HG03159 (cell line): ENCODE data around the gene UCP3.

Experiments
- ATAC-seq: cut with Tn5 transposase; IDR thresholded peaks from one replicate; pipeline ENCODE4 v1.9.1; 2021; ENCODE audit warnings: mild to moderate bottlenecking, moderate library complexity; ENCODE audit not compliant: unreplicated experiment

UCP3 gene

DNA sequence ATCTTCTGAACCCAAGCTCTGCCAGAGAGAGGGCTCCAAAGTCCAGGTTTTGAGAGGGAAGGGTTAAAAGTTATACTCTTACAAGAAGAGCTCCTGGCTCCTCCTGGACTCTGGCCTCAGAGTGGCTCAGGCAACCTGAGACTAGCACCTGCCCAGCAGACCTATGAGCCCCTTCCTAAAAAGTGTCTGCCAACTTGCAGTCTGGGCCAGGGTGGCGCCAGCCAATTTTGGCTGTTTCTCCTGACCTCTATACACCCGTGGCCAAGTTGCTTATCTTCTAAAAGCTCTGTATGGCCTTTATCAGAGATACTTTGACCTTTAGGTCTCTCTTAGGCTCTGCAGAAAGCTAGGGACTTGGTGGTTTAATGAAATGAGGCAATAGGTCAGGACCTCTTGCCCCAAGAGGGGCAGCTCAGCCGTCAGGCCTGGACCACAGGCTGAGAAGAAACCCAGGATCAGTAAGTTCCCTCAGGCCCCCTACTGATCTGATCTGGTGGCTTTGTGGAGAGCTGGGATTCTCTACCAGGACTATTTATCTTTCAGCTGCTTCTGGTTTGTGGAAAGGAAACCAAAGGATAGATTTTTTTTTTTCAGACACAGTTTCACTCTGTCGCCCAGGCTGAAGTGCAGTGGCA is 10.3 kb upstream of the UCP3 start:
- no peak for ATAC-seq

- ATAC-seq: no peak
Observed at GRCh38 chr11:74018331-74019005, 9.6 kb upstream of the UCP3 start.

DNA sequence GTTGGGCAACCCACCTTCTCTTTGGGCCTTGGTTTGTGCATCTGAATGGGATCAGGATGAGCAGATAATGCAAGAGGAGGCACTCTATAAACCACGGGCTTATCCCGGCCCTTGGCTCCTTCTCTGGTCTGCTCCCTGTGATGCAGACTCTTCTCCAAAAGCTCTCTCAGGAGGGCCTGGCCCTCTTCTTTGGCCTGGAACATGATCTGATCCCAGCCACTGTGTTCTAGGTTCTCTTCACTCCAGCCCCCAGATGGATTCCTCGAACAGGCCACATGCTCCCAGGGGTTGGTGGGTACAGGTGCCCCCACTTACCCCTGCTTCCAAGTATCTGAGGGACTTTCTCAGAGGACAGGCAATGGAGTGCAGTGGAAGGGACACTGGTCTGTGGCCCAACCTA is 8.7 kb upstream of the UCP3 start:
- ATAC-seq: no peak

DNA sequence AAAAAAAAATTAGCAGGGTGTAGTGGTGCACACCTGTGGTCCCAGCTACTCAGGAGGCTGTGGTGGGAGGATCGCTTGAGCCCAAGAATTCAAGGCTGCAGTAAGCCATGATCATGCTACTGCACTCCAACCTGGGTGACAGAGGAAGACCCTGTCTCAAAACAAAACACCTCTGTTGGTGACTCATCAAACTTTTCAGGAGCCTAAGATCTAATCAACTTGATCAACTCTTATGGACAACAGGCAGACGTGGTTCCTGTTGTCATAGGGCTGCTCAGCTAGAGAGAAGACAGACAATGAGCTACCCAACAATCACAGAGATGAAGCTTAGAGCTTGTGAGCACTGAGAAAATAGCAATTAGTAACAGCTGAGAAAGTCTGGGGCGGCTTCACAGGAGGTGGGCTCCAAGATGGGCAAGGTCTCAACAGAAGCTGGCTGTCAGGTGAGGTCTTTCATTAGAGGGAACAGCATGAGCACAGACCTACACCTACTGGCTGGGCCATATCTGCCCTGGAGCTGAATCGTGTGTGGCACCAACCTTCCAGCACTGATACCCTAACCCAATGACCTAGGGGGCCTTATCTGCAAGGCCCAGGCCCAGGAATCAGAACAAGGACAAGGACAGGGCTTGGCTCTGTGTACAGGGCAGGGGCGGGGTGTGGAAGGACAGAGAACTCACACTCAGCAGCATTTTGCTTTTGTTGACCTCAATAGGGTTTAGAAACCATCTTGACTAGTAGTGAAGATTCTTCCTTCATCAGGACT is 7.2 kb upstream of the UCP3 start:
- no peak for ATAC-seq

GRCh38 chr11:74014880-74015279 is 6.0 kb upstream of the UCP3 start:
- ATAC-seq: no peak

- no peak for ATAC-seq
Observed at GRCh38 chr11:74013141-74013540, 4.3 kb upstream of the UCP3 start.

DNA sequence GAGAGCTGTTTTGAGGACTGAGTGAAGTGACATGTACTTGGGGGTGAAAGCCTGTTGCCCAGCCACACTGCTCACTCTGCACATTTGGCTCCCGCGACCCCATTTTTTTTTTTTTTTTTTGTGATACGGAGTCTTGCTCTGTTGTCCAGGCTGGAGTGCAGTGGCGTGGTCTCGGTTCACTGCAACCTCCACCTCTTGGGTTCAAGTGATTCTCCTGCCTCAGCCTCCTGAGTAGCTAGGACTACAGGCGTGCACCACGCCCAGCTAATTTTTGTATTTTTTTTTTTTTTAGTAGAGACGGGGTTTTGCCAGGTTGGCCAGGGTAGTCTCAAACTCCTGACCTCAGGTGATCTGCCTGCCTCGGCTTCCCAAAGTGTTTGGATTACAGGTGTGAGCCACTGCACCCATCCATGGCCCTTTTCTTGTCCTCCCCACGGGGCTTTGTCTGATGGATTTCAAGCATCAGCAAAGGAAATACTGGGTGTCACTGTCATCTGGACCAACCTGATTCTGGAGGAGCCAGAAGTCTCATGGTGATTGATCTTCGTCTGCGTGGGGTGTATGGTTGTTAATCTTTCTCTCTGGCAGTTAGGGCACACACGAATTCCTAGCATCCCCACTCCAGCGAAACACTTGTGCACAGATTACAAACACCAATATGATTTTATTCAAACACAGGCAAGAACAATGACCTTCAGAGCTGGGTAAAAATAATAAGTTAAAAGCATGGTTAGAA is 3.4 kb upstream of the UCP3 start:
- ATAC-seq: no peak

DNA sequence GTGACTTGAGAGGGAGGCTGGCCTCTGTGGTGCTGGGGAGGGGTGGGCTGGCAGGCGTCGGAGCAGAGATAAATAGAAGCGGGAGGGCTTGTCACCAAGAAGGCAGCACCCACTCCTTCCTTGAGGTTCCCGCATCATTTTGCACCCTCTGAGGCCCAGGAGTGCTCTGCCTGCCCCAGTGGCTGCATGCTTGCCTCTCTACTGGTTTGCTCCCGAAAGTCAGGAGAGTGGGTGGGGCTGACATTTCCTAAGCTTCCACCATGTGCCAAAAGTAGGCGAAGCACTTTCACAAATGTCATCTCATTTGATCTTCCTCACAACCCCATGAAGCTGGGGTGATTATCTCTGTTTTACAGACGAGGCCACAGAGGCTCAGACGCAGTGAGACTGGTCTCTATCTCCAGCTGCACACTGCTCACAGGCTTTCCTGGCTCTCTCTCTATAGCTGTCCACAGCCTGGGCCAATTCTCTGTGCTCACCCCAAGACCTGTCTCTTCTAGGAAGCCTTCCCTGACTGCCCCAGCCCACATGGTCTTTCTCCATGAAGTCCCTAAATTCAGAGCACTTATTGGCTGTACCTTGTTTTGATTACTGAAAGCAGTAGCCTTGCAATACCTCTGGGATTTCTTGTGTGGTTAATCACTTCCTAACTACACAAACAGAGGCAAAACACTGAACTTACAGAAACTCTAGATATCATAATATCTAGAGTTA is 2.6 kb upstream of the UCP3 start:
- ATAC-seq: peak; percentile 78

DNA sequence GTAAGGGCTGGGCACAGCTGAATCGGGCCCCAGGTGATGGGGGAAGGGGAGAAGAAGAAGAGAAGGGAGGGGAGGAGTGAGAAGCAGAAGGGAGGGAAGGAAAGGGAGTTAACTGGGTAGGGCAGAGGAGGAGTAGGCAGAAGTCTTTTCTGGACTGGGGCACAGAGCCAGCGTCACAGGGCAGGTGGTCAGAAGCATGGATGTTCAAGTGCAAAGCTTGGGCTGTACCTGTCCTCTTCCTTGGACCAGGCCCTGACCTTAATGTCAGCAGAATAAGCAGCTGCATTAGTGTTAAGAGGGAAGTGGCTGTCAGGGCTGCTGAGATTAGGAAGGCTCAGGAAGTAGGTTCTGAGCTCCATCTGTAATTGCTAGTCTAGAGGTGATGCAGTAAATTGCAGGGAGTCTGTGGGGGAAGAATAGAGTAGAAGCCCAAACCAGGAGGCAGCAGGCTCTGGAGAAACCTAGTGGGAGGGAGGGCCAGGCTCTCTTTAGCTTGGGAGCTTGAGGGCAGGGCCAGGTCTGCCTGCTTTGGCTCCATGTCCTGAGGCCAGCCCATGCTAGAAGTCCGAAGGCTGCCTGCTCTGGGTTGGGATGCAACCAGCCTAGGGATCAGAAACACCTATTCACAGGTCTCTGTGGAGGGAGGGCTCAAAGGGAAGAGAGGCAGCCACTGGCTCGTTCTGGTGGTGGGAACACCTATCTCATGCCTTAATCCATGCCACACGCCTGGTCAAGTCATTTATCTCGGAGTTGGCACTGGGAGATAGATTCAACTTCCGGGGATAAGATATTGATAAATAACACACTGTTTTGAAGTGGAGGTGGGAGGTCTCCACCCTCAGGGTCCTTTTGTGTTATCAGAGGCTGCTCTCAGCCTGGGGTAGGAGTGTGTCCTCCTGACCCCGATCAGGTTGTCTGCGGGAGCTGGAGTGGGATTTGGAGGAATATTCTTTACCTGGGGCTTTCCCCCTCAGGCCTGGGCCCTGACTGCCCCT is 1.7 kb upstream of the UCP3 start:
- ATAC-seq: no peak

DNA sequence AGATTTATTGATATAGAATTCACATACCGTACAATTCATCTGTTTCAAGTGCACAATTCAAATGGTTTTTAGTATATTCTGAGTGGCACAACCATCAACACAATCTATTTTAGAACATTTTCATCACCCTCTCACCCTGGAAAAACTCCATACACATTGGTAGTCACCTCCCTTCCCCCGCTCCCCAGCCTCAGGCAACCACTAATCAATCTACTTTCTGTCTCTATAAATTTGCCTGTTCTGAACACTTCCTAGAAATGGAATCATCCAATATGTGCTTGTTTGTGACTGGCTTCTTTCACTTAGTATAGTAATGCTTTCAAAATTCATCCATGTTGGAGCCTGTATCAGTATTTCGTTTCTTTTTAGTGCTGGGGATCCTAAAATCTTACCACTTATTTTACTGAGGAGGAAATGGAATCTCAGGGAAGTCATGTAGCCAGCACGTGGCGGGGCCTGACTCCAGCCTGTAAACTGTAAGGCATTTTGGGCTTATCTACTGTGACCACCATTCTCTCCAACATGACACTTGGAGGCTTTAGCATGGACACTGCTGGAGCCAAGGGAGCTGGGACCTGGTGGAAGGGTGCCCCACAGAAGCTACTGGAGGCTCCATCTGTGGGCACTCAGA is 905 bp upstream of the UCP3 start:
- no peak for ATAC-seq

- no peak for ATAC-seq
Observed at GRCh38 chr11:74009230-74009547, 304 bp upstream of the UCP3 start.

GRCh38 chr11:74007691-74008372 is 1.1 kb downstream of the UCP3 start:
- no peak for ATAC-seq

- no peak for ATAC-seq
Observed at GRCh38 chr11:74006743-74007304, 2.1 kb downstream of the UCP3 start.

- no peak for ATAC-seq
Observed at GRCh38 chr11:74005721-74006517, 3.0 kb downstream of the UCP3 start.

GRCh38 chr11:74004759-74005615 is 3.9 kb downstream of the UCP3 start:
- no peak for ATAC-seq

- ATAC-seq: no peak
Observed at GRCh38 chr11:74004046-74004695, 4.7 kb downstream of the UCP3 start.
